ENCODE data around the gene CHRNG.

Gene CHRNG

GRCh38 chr2:232580648-232580981 is 41.1 kb downstream of the CHRNG start:
- DNase-seq = no peak

GRCh38 chr2:232581725-232582124 is 42.2 kb downstream of the CHRNG start:
- DNase-seq = no peak

- DNase-seq = no peak
Measured at GRCh38 chr2:232584238-232584637, 44.7 kb downstream of the CHRNG start.

GRCh38 chr2:232586943-232587505 is 47.5 kb downstream of the CHRNG start:
- no peak for DNase-seq

GRCh38 chr2:232587512-232587911 is 48.0 kb downstream of the CHRNG start:
- DNase-seq = no peak

GRCh38 chr2:232588031-232588430 is 48.5 kb downstream of the CHRNG start:
- DNase-seq = no peak

- DNase-seq = peak; percentile 42
Measured at GRCh38 chr2:232588680-232589585, 49.4 kb downstream of the CHRNG start.

GRCh38 chr2:232592772-232593395 is 53.4 kb downstream of the CHRNG start:
- no peak for DNase-seq

GRCh38 chr2:232593982-232594381 is 54.5 kb downstream of the CHRNG start:
- no peak for DNase-seq

All from fibroblast of skin of scalp (primary cell).